IMR-90 (cell line): Measurements from ENCODE around the gene CAPZA2.

Experiments used
- CTCF ChIP-seq: conservative IDR thresholded peaks from 2 replicates; pipeline ENCODE4 v1.5.1; 2012; ENCODE audit warnings: mild to moderate bottlenecking, low read depth, low read length, improper control_type of control experiment
- POLR2A ChIP-seq: IDR thresholded peaks from 2 replicates; pipeline ENCODE4 v1.6.1; 2012; ENCODE audit warnings: mild to moderate bottlenecking, low read depth, low read length

- TF ChIP-seq POLR2A = no peak
- no peak for TF ChIP-seq CTCF
These were observed 8.8 kb downstream of the CAPZA2 start for GRCh38 chr7:116871061-116871700.
